Vagina (tissue), 2 donors: ENCODE data around the gene CADM1. TPM values are rescaled to one million over a fixed set of nuclear protein-coding genes. Genes with fewer than 3 reads are reported as not detected.

Experiments used
- DNase-seq, 2 donors: peaks; one replicate each; pipeline ENCODE4 v3.0.0-alpha.2; 2017; ENCODE audit errors: extremely low spot score in 2 of 2
- H3K27ac ChIP-seq: fragments of 200-600 bp; sonication (generic); one replicate; pipeline ENCODE4 v1.5.1; 2019
- H3K27me3 ChIP-seq: fragments of 200-600 bp; sonication (generic); one replicate; pipeline ENCODE4 v1.5.1; 2019
- H3K36me3 ChIP-seq, 2 donors: fragments of 200-600 bp; sonication (generic); one replicate each; pipeline ENCODE4 v1.5.1; 2017 to 2019
- H3K4me1 ChIP-seq: fragments of 200-600 bp; sonication (generic); one replicate; pipeline ENCODE4 v1.5.1; 2019
- H3K4me3 ChIP-seq, 2 donors: fragments of 200-600 bp; sonication (generic); 1 replicate in 1 of 2; 2 replicates in 1 of 2; pipeline ENCODE4 v1.5.1; 2016 to 2019
- H3K9me3 ChIP-seq: fragments of 200-600 bp; sonication (generic); one replicate; pipeline ENCODE4 v1.5.1; 2019
- CTCF ChIP-seq, 3 experiments: fragments of 450-650 bp in 2 of 3; fragments of 200-600 bp in 1 of 3; sonication (generic) in 1 of 3; IDR thresholded peaks; one replicate each; pipeline ENCODE4 v1.5.1; 2017 to 2019; ENCODE audit warnings: antibody characterized with exemption in 3 of 3, mild to moderate bottlenecking in 2 of 3, moderate library complexity in 2 of 3
- POLR2A ChIP-seq, 2 donors: fragments of 450-650 bp; IDR thresholded peaks; one replicate each; pipeline ENCODE4 v1.6.1; 2017; ENCODE audit warnings: antibody characterized with exemption in 2 of 2, mild to moderate bottlenecking in 2 of 2, moderate library complexity in 2 of 2
- POLR2AphosphoS5 ChIP-seq, 2 donors: sonication (generic); formaldehyde crosslinking; IDR thresholded peaks; one replicate each; pipeline ENCODE4 v1.9.0; 2017; ENCODE audit warnings: antibody characterized with exemption in 2 of 2, mild to moderate bottlenecking in 2 of 2, low read depth in 1 of 2; ENCODE audit not compliant: insufficient read depth in 1 of 2
- intact Hi-C: fragments of 100-400 bp; cut with DNase I; formaldehyde crosslinking; loops from one replicate; pipeline ENCODE4 v1.15.1; 2023
- total RNA-seq: library from RNA; depleted of rRNA; stranded (reverse); fragments of >200 nt; gene quantifications from one replicate; pipeline ENCODE4 v1.2.3, GENCODE V29; 2016

The CADM1 gene
- total RNA-seq, 1 donor from 2014 or later: 37.1 TPM

DNA sequence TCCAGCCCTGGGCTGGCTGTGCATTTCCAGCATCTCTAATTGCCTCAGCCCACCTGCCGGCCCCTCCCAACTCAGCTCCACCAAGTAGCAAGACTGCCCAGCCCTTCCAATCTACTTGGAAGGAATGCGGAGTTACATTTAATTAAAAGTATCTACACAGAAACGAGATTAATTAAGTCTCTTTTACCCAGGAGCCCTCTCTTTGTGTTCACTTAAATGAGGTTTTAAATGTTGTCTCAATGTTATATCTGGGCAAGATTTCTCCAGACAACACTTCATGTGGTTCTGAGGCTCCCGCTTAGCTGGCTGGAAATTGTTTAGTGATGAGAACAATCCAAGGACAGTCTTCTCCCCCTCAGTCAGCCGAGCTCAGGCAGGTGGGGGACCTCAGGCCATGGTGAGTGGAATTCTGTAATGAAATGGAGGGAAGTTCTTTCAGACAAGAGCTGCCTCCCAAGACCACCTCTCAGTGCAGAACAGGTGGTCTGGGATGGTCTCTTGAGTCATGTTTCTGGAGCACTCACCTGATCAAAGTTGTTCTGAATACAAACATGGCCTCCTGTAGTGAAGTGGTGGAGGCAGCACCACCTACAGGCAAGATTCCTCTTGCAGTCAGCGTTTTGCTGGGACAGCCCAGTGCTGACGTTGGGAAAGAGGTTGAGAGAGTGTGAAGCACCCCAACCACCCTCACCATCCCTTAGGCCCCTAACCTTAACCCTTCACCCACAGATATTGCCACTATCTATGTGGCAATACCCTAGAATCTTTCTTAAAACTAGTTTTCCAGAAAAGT lies 371.6 kb downstream of the CADM1 start:
- intact Hi-C loops: no loop called here
- TF ChIP-seq POLR2A (IDR thresholded peaks at IDR 0.05): no peak
- TF ChIP-seq CTCF (IDR thresholded peaks at IDR 0.05): no peak
- TF ChIP-seq POLR2AphosphoS5 (IDR thresholded peaks at IDR 0.05; ENCODE audit: insufficient read depth in 1 of 2, low read depth in 1 of 2): no peak
- H3K27ac ChIP-seq: no peak overlapping the region
- H3K9me3 ChIP-seq: no peaks in the 10 kb centered on the region
- DNase-seq: no peak
- no peaks in the 10 kb centered on the region for H3K4me1 ChIP-seq
- H3K36me3 ChIP-seq: no peaks in the 10 kb centered on the region
- H3K4me3 ChIP-seq: no peak overlapping the region
- H3K27me3 ChIP-seq: no peaks in the 10 kb centered on the region

- TF ChIP-seq POLR2A (IDR thresholded peaks at IDR 0.05) (no peak), POLR2AphosphoS5 (IDR thresholded peaks at IDR 0.05; ENCODE audit: insufficient read depth in 1 of 2, low read depth in 1 of 2) (no peak), CTCF (IDR thresholded peaks at IDR 0.05) (no peak)
- Histone ChIP-seq H3K9me3 (no peaks in the 10 kb centered on the region), H3K36me3 (no peaks in the 10 kb centered on the region), H3K27me3 (no peaks in the 10 kb centered on the region), H3K4me1 (no peaks in the 10 kb centered on the region), H3K4me3 (no peak overlapping the region), H3K27ac (no peak overlapping the region)
- intact Hi-C loops: no loop called here
- no peak for DNase-seq
These were observed 374.5 kb downstream of the CADM1 start for GRCh38 chr11:115129473-115130289.

DNA sequence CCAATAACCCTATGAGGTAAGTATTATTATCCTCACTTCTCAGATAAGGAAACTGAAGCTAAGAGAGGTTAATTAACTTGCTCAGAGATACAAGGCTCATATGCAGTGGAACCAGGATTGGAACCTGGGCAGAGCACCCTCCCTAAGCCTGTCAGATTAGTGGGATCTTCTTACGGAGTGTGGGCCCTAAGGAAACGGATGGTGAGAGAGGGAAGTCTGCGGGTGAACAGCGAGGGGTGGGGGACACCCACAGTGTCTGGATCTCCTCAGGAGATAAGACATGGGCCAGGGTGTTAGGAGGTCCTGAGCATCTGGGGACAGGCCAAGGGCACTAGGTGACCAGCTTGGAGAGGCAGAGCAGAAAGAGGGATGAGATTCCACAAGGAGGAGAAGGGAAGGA lies 376.0 kb downstream of the CADM1 start:
- TF ChIP-seq CTCF (IDR thresholded peaks at IDR 0.05) (no peak), POLR2A (IDR thresholded peaks at IDR 0.05) (no peak), POLR2AphosphoS5 (IDR thresholded peaks at IDR 0.05; ENCODE audit: insufficient read depth in 1 of 2, low read depth in 1 of 2) (no peak)
- Histone ChIP-seq H3K9me3 (no peaks in the 10 kb centered on the region), H3K27me3 (no peaks in the 10 kb centered on the region), H3K4me1 (no peaks in the 10 kb centered on the region), H3K27ac (no peak overlapping the region), H3K4me3 (no peak overlapping the region), H3K36me3 (no peaks in the 10 kb centered on the region)
- intact Hi-C loops: no loop called here
- DNase-seq: no peak

DNA sequence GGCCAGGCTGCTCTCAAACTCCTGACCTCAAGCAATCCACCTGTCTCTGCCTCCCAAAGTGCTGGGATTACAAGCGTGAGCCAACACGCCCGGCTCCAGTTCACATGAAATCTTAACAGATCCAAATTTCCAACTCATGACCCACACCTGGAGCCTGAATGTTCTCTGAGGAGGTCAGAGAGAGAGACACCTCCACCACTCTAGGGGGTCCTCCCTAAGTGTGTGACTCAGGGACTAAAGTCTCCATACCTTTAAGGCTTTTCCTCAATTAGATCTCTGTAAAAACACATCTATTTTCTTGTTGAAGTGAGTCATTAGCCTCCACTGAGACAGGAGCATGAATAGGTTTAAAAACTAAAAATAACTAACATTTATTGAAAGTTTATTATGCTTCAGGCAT lies 376.4 kb downstream of the CADM1 start:
- DNase-seq: no peak
- intact Hi-C loops: no loop called here
- H3K36me3 ChIP-seq: no peaks in the 10 kb centered on the region
- no peaks in the 10 kb centered on the region for H3K9me3 ChIP-seq
- TF ChIP-seq POLR2A (IDR thresholded peaks at IDR 0.05) (no peak), POLR2AphosphoS5 (IDR thresholded peaks at IDR 0.05; ENCODE audit: insufficient read depth in 1 of 2, low read depth in 1 of 2) (no peak), CTCF (IDR thresholded peaks at IDR 0.05) (no peak)
- H3K4me3 ChIP-seq: no peak overlapping the region
- H3K27me3 ChIP-seq: no peaks in the 10 kb centered on the region
- H3K4me1 ChIP-seq: no peaks in the 10 kb centered on the region
- H3K27ac ChIP-seq: no peak overlapping the region
